Adrenal gland (tissue), 12 donors: ENCODE results near the gene CAPRIN2. TPM values are rescaled to one million over a fixed set of nuclear protein-coding genes. Genes with fewer than 3 reads are reported as not detected.

ENCODE experiments used
- DNase-seq, 7 donors: peaks; one replicate each; pipeline ENCODE4 v3.0.0-alpha.2; 2019 to 2020
- H3K27ac ChIP-seq, 5 donors: fragments of 200-600 bp; sonication (generic) in 4 of 5; 1 replicate in 3 of 5; 2 replicates in 2 of 5; pipeline versions ENCODE4 v1.5.1 to v1.8.0; 2016 to 2020; ENCODE audit warnings: mild to moderate bottlenecking in 1 of 5
- H3K27me3 ChIP-seq: fragments of 200-600 bp; 2 replicates; pipeline ENCODE4 v1.8.0; 2021
- H3K36me3 ChIP-seq, 2 donors: fragments of 200-600 bp; replicated peaks in 1 of 2; 1 replicate in 1 of 2; 2 replicates in 1 of 2; pipeline versions ENCODE4 v1.5.1 to v1.8.0; 2018 to 2022
- H3K4me1 ChIP-seq, 2 donors: fragments of 200-600 bp; replicated peaks in 1 of 2; 1 replicate in 1 of 2; 2 replicates in 1 of 2; pipeline versions ENCODE4 v1.5.1 to v1.8.0; 2018 to 2021
- H3K4me3 ChIP-seq, 4 donors: fragments of 200-600 bp; sonication (generic) in 3 of 4; one replicate each; pipeline ENCODE4 v1.5.1; 2016 to 2018
- H3K9me3 ChIP-seq, 3 donors: fragments of 200-600 bp; sonication (generic) in 1 of 3; replicated peaks in 1 of 3; 1 replicate in 2 of 3; 2 replicates in 1 of 3; pipeline versions ENCODE4 v1.5.1 to v1.8.0; 2016 to 2021
- POLR2A ChIP-seq, 2 donors: fragments of 450-650 bp; IDR thresholded peaks; one replicate each; pipeline ENCODE4 v1.6.1; 2017; ENCODE audit warnings: antibody characterized with exemption in 2 of 2, mild to moderate bottlenecking in 2 of 2, moderate library complexity in 1 of 2
- WGBS, 4 donors: extraction: QIAGEN DNeasy Blood & Tissue Kit in 2 of 4; methylation state at CpG; one replicate each; pipeline versions ENCODE4 v1.1.5 to v1.1.7; 2013 to 2017; 5-methylcytosine and 5-hydroxymethylcytosine counted together
- intact Hi-C, 2 donors: fragments of 100-400 bp; cut with DNase I; formaldehyde crosslinking; loops; one replicate each; pipeline versions ENCODE4 v1.14.1 to v1.15.0; 2022 to 2023
- polyA plus RNA-seq, 3 donors: library from polyadenylated mRNA; stranded (reverse); fragments of 200-250 nt in 2 of 3; fragments of 350-450 nt in 1 of 3; fragmentation: Illumina TruSeq in 1 of 3; extraction: RNeasy Lipid Tissue Mini Kit (QIAGEN cat#74804) in 1 of 3; gene quantifications; one replicate each; pipeline ENCODE4 v1.2.3, GENCODE V29; 2013 to 2014
- total RNA-seq, 9 donors: library from RNA; depleted of rRNA in 4 of 9; stranded (reverse); fragments of >200 nt in 4 of 9; fragments of 120-200 nt in 1 of 9; fragmentation: NEBNext Ultra II Directional in 1 of 9; extraction: Animal tissue kit (Norgen Biotek cat#: 25700) in 1 of 9; gene quantifications; one replicate each; pipeline versions ENCODE4 v1.1.0 to v1.2.4, GENCODE V29; 2013 to 2023
- TF ChIP-seq, protein P1 (sequence below), 6 experiments: fragments of 450-650 bp in 4 of 6; fragments of 200-600 bp in 2 of 6; sonication (generic) in 1 of 6; IDR thresholded peaks; 1 replicate in 5 of 6; 2 replicates in 1 of 6; pipeline versions ENCODE4 v1.5.1 to v1.8.0; 2016 to 2021; ENCODE audit warnings: antibody characterized with exemption in 6 of 6, mild to moderate bottlenecking in 2 of 6, moderate library complexity in 1 of 6
- donor health status: healthy with polysubstance abuse.
- donor health status: Bipolar disorder and iron deficiency.
- donor health status: DM: yes; HTN: yes; CAD: no.
- donor health status: DM: no; HTN: no; CAD: no.
- donor health status: DM: no; HTN: no; CAD: no.
- donor health status: DM: yes; HTN: yes; CAD: no.

Gene CAPRIN2
- total and polyA plus RNA-seq, 12 donors = 12.1 to 40.4 (median 26.2) TPM

DNA sequence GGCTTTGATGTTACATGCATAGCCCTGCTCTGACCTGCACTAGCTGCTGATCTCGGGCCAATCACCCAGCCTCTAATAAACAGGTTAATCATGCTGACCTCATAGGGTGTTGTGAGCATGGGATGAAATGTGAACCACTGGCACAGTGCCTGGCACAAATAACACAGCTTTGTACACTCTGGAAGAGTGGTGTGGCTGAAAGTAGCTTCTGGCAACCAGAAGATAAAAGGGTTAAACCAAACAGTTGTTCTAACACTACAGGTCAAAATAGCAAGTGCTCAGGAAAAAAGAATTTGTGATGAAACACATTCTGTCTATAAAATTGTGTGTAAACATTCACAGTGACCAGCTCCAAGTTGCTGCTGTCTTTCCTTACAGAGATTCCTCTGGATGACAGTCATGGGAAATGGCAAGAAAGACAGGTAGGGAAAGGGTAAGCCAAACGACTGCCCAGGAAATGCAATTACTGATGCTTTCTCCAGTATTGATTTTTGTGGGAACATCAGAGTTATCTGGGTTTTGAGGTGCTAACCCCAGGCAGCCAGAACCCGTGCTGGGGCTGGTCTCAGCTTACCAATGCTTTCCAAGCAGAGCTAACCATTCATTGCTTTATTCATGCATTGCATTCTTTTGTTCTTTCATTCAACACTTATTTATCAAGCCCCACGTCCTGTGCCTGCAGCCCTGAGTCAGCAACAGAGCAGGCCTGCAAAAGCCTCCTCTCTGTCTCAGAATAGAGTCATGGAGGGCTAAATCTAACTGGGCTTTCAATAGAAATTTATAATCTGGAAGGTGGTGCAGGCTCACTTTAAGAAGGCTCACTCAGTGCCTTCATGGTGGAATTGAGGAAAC, 38.1 kb upstream of the CAPRIN2 start:
- Histone ChIP-seq H3K27me3 (no peaks in the 10 kb centered on the region), H3K36me3 (no peaks in the 10 kb centered on the region), H3K4me1 (peaks cover 4 to 24% of the 10 kb centered on the region in 2 donors), H3K9me3 (no peaks in the 10 kb centered on the region), H3K27ac (no peak overlapping the region), H3K4me3 (no peak overlapping the region)
- intact Hi-C loops = no loop called here
- DNase-seq = no peak
- TF ChIP-seq POLR2A (IDR thresholded peaks at IDR 0.05) = no peak
- TF ChIP-seq, protein P1, sequence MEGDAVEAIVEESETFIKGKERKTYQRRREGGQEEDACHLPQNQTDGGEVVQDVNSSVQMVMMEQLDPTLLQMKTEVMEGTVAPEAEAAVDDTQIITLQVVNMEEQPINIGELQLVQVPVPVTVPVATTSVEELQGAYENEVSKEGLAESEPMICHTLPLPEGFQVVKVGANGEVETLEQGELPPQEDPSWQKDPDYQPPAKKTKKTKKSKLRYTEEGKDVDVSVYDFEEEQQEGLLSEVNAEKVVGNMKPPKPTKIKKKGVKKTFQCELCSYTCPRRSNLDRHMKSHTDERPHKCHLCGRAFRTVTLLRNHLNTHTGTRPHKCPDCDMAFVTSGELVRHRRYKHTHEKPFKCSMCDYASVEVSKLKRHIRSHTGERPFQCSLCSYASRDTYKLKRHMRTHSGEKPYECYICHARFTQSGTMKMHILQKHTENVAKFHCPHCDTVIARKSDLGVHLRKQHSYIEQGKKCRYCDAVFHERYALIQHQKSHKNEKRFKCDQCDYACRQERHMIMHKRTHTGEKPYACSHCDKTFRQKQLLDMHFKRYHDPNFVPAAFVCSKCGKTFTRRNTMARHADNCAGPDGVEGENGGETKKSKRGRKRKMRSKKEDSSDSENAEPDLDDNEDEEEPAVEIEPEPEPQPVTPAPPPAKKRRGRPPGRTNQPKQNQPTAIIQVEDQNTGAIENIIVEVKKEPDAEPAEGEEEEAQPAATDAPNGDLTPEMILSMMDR (IDR thresholded peaks at IDR 0.05) = no peak
- 52 to 70% (median 54%) methylated on average over 4 of the region's 4 CpGs for WGBS, 4 donors

DNA sequence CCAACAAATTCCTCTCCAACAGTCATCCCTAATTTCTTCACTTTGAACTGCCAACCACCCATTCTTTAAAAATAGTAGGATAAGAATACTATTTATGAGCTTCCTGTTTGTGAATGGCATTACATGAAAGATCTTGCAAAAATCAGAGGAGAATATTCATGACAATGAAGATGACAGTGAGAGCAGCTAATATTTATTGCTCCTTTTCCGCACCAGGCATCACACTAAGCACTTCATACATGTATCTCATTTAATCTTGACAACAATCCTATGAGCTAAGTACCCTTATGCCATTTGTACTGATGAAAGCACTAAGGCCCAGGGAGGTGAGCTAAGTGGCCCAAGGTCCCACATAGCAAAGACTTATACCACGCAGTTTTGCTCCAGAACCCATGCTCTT, 37.3 kb upstream of the CAPRIN2 start:
- TF ChIP-seq, protein P1 (IDR thresholded peaks at IDR 0.05) = no peak
- no peak for TF ChIP-seq POLR2A (IDR thresholded peaks at IDR 0.05)
- H3K27me3 ChIP-seq = no peaks in the 10 kb centered on the region
- H3K9me3 ChIP-seq = no peaks in the 10 kb centered on the region
- no peak overlapping the region for H3K27ac ChIP-seq
- 93 to 98% (median 95%) methylated on average over 2 of the region's 2 CpGs for WGBS, 4 donors
- no peak for DNase-seq
- no peaks in the 10 kb centered on the region for H3K36me3 ChIP-seq
- intact Hi-C loops = no loop called here
- H3K4me1 ChIP-seq = peaks cover 4 to 24% of the 10 kb centered on the region in 2 donors
- no peak overlapping the region for H3K4me3 ChIP-seq

DNA sequence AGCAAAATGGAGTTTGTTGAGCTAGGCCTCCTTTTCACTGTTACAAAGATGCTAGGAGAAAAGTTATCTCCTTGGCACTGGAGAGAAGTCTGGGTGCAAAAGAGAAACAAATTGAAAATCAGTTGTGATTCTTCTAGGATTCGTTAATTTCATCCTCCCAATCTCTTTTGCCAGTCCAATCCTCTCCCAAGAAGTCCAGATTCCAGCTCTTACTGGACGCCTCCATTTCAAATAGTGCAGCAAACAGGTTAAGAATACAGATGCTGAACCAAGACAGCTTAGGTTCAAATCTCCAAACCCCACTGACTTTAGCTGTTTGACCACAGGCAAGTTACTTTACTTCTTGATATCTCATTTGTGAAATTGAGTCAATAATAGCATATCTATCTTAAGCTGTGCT, 34.0 kb upstream of the CAPRIN2 start:
- Histone ChIP-seq H3K36me3 (no peaks in the 10 kb centered on the region), H3K4me1 (no peaks in the 10 kb centered on the region), H3K4me3 (no peak overlapping the region), H3K9me3 (no peaks in the 10 kb centered on the region), H3K27ac (no peak overlapping the region), H3K27me3 (no peaks in the 10 kb centered on the region)
- DNase-seq = no peak
- 86 to 95% (median 92%) methylated on average over 2 of the region's 2 CpGs for WGBS, 4 donors
- intact Hi-C loops = no loop called here
- no peak for TF ChIP-seq POLR2A (IDR thresholded peaks at IDR 0.05)
- TF ChIP-seq, protein P1 (IDR thresholded peaks at IDR 0.05) = no peak

DNA sequence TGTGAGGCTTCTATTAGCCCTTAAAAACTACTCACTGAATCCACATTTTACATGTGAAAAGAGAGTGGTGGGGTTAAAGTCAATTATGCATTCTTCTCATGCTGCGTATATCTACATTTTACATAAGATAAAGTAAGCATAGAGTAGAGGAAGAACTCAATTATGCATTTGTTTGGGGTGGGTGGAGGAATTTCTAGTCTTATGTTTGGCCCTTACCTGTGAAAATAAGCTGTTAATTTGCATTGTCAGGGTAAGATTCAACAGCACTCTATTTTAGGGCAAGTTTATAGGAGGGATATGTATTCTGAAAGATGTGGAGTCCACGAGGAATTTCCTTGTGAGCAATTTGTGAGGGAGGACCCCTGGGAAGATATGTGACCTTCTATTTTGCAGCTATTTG, 30.9 kb upstream of the CAPRIN2 start:
- DNase-seq = no peak
- TF ChIP-seq, protein P1 (IDR thresholded peaks at IDR 0.05) = no peak
- TF ChIP-seq POLR2A (IDR thresholded peaks at IDR 0.05) = no peak
- no peaks in the 10 kb centered on the region for H3K4me1 ChIP-seq
- intact Hi-C loops = no loop called here
- H3K4me3 ChIP-seq = no peak overlapping the region
- no peak overlapping the region for H3K27ac ChIP-seq
- H3K9me3 ChIP-seq = no peaks in the 10 kb centered on the region
- 53 to 81% (median 72%) methylated on average over 2 of the region's 2 CpGs for WGBS, 4 donors
- H3K27me3 ChIP-seq = no peaks in the 10 kb centered on the region
- no peaks in the 10 kb centered on the region for H3K36me3 ChIP-seq
